ENCODE results near the gene MTX2.
"Not testable (repeated sequence)": the region's sequence is repeated elsewhere in the genome, so short reads cannot be mapped to it uniquely, and the experiment has no call there.

The MTX2 gene

DNA sequence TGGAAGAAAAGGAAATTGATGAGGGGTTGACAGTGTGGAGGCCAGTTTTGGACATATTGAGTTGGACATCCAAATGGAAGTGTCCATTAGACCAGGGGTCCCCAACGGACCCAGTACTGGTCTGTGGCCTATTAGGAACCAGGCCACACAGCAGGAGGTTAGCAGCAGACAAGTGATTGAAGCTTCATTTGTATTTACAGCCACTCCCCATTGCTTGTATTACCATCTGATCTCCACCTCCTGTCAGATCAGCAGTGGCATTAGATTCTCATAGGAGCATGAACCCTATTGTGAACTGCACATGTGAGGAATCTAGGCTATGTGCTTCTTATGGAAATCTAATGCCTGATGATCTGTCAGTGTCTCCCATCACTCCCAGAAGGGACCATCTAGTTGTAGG is 99.1 kb downstream of the MTX2 start:
- no peak for FAIRE-seq
- DNase-seq (ENCODE audit: insufficient read length, low spot score), result no peak

- no peak for FAIRE-seq
- DNase-seq (ENCODE audit: insufficient read length, low spot score), result no peak
Measured at GRCh38 chr2:176370467-176371171, 101.4 kb downstream of the MTX2 start.

DNA sequence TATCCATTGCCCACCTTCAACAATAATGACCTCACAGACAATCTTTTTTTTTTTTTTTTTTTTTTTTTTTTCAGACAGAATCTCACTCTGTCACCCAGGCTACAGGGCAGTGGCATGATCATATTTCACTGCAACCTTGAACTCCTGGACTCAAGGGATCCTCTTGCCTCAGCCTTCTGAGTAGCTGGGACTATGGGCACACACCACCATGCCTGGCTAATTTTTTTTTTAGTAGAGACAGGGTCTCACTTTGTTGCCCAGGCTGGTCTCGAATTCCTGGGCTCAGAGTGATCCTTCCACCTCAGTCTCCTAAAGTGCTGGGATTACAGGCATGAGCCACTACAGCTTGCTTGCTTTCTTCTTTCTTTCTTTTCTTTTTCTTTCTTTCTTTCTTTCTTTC is 103.9 kb downstream of the MTX2 start:
- not testable (repeated sequence) for FAIRE-seq; DNase-seq (ENCODE audit: insufficient read length, low spot score)

GRCh38 chr2:176378323-176378722 is 109.1 kb downstream of the MTX2 start:
- FAIRE-seq (no peak), DNase-seq (ENCODE audit: insufficient read length, low spot score) (no peak)

DNA sequence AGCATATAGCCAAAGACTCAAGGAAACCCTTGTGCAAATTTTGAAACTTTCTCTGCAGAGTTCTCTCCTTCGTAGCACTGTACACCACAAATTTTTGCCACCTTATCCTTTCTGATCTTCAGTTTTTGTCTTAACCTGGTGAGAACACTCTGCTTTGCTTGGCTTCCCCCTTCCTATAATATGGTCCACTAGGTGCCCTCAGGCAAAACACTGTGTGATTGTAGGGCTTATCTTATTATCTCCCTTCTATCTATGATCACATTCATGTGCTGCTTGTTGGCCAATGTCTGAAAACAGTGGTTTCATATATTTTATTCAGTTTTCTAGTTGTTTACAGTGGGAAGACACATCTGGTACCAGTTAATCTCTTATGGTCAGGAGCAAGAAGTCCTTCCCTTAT is 111.1 kb downstream of the MTX2 start:
- DNase-seq (ENCODE audit: insufficient read length, low spot score), result no peak
- FAIRE-seq, result no peak

GRCh38 chr2:176383100-176383499 is 113.9 kb downstream of the MTX2 start:
- FAIRE-seq, result no peak
- DNase-seq (ENCODE audit: insufficient read length, low spot score), result no peak

GRCh38 chr2:176383836-176384442 is 114.7 kb downstream of the MTX2 start:
- no peak for DNase-seq (ENCODE audit: insufficient read length, low spot score)
- FAIRE-seq, result no peak

DNA sequence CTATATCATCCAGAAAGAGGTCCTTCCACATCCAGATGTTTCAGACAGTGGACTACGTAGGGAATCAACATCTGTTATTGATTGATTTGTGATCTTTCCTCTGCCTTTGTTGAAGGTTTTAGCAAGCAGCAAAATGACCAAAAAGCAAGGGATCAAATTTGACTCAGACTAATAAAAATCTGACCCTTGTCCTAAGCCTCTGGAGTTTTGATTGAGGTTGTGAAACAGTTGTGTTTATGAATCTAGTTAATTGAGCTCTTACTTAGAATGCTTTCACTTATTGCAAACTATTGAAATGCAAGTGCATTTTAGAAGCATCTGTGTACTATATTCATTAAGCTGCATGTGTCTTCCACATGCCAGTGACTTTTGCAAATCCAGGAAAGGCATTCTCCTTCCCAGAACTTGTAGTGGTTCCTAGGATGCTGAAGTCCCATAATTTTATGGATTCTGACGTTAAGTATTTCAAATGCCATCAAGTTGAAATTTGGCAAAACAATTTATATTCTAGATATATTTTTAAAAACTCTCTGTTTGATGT is 116.0 kb downstream of the MTX2 start:
- DNase-seq (ENCODE audit: insufficient read length, low spot score) (no peak), FAIRE-seq (no peak)

DNA sequence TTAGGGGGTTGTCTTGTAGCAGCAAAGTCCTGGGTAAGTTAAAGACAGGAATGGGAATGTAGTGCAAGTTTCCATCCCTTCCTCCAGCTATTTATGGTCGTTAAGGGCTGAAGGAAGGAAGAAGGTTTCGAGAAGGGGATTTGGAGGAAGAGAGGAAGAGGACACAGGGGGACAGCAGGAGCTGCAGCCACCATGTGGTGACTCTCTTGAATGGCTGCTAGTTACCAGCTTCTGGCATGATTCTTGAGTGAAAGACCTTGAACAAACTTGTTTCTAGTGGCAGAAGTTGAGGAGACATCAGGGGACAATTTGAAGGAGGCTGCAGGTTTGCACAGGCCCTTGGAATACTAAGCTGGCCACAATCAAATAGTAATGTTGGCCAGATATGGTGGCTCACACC is 116.6 kb downstream of the MTX2 start:
- DNase-seq (ENCODE audit: insufficient read length, low spot score) (no peak), FAIRE-seq (no peak)

Data from HTR-8/SVneo (cell line).